ENCODE results near the gene SOCS3.

SOCS3 gene, protein sequence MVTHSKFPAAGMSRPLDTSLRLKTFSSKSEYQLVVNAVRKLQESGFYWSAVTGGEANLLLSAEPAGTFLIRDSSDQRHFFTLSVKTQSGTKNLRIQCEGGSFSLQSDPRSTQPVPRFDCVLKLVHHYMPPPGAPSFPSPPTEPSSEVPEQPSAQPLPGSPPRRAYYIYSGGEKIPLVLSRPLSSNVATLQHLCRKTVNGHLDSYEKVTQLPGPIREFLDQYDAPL

DNA sequence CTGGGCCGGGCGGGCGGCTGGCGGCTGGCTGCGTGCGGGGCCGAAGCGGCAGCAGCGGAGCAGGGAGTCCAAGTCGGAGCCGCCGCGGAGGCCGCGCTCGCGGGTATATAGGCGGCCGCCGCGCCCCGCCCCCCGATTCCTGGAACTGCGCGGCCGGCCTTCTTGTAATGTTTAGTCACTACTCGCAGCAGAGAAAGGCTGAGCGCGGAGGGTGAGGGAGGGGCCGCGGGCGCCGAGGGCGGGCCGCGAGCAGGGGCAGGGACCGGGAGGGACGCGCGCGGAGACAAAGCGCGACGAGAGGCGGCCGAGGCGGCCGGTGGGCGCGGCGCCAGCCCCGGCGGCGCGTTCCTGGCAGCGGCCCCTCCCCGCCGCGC is at the start of gene SOCS3:
SOCS3 (minus strand) TSS at position 81 of the 374 bp plus-strand sequence. CDS start 982 bp downstream, outside the sequence.
- peak; percentile 98 for DNase-seq

DNA sequence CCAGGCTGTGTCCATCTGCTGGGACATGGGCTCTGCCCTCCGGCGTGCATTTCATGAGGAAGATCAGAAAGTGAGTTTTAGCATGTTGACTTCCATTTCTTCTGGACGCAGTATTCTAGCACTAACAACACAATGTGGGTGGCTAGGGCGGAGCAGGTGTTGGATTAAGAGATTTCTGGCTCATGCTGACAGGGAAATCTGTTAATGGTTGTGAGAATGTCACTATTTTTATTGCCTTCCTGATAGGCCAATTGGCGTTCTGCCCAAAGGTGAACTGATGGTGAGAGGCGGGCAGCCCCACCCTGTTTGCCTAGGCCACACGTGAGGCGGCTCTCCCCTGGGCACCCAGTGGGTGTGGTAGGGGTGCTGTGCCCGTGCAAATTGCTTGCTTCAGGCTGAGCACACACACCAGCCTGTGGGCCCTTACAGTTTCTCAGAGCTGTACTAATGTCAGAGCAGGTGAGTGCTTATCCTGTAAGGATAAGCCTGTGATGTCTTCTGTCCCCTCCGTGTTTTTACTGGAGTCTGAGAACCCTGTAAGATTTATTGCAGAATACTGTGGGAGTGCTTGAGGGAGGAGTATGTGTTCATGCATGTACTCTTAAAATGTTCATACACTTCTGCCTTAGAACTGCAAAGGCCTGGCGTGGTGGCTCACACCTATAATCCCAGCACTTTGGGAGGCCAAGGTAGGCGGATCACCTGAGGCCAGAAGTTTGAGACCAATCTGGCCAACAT is 49.5 kb upstream of the SOCS3 start:
- DNase-seq = no peak

DNA sequence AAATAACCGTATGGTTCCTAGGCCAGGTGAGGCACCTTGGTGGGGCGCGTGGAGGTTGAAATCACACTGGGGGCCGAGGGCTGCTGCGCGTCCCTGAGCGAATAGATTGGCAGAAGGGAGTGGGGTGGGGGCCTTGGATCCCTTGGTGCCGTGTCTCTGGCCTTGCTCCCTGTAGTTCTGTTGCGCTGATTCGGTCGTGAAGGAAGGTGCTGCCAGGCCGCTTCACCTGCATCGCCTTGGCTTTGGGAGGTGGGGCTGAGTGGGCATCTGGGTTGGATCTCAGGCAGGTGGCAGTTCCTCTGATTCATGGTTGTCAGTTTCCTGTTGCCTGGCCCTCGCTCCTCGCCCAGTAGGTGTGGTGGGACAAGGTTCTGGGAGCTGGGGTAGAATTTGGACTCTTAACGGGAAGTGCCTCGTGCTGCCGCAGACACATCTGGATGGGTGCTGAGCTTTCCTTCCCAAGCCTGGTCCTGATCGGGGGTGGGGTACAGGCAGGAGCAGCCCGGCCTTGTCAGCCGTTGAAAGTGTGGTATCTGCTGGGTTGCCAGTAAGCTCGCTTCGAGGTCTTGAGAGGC is 48.7 kb upstream of the SOCS3 start:
- no peak for DNase-seq

DNA sequence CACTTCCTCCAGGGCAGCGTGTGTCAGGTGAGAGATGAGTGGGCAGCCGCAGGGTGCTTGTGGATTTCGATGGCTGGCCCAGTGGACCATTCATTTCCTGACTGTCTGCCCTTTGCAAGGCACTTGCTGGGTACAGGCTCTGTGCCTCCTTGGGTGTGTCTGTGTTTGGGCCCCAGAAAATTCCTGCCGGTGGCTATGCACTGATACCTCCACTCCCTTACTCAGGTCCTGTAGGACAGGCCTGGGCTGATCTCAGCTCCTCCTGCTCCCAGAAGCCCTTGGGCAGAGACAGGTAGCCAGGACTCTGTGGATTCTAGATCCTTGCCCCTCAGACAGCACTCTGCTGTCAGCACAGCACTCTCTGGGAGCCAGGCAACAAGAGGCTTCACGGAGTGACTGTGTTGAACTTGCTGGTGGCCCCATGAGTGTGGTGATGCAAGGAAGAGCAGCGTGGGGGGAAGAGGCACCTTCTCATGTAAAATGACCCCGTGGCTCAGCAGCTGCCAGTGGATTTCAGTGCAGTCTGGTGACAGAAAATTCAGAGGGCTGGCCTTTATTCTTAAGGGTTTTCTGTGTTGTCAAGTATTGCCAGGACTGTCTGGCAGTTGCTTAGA is 47.6 kb upstream of the SOCS3 start:
- DNase-seq = no peak

DNA sequence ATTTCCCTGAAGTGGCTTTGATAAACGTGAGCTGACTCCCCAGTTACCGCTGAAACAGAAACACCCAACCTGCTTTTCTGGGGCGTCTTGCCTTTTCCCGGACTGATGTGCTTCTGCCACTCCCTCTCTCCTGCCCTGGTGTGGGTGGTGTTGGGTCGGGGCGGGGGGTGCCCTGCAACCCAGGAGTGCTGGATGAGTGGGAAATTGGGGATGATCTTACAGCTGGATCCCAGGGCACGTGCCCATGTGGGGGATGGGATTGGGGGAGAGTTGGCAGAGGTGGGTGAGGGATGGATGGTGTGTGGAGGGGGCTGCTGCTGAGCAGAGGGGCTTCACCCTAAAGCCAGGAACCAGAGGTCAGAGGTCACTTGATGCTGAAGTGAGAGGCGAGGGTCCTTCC is 47.0 kb upstream of the SOCS3 start:
- DNase-seq = no peak

GRCh38 chr17:78406396-78406795 is 46.5 kb upstream of the SOCS3 start:
- no peak for DNase-seq

GRCh38 chr17:78403822-78404221 is 43.9 kb upstream of the SOCS3 start:
- DNase-seq = no peak

DNA sequence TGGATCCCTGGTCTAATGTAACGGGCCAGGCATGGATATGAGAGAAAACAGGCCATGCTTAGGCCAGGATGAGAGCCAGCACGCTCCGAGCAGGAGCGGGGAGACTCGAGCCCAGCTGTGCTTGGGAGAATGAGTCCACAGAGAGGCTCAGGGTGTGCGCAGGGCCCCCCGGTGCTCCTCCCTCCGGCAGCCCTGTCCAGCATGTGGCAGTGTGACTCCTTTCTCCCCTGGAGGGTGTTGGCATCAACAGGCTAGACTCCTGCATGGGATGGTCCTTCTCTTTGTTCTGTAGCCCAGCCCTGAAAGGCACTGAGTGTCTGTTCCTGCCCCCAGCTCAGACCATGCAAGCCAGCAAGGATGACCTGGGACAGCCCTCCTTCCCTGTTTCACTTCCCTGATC is 42.0 kb upstream of the SOCS3 start:
- DNase-seq = no peak

DNA sequence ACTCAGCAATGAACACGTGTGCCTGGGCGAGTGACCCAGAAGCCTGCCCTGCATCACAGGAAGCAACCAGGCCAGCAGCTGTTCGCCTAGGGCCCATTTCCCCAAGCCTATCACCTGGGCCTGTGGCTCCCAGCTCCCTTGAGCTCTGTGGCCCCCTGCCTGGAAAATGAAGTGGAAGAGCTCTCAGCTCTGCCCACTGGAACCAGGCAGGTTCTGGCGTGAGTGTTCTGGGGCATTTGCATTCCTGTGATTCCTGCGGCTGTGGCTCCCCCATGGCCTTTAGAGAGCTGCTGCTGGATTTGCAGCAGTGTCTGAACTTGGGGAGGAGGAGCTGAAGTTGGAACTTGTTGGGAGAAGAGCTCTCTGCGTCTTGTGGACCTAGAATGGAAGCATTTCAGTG is 41.4 kb upstream of the SOCS3 start:
- no peak for DNase-seq

- no peak for DNase-seq
Observed at GRCh38 chr17:78400581-78401240, 40.8 kb upstream of the SOCS3 start.

DNA sequence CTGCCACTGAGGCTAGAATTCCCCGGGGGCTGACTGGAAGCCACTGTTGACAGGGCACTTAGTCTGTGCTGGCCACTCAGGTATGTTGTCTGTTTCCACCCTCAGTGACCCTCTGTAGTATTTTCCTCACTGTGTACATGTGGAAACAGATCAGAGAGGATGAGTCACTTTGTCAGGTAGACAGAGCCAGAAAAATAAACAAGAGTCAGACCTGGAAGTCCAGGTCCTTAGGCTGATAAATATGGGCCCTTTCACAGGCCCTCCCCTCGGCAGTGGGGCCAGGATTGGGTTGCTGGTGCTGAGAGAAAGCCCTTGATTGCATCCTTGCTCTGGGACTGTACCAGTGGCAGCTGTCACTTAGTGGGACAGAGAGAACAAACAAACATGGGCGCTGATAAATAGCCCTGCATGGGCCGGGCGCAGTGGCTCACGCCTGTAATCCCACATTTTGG is 39.8 kb upstream of the SOCS3 start:
- DNase-seq = no peak

- DNase-seq = no peak
Observed at GRCh38 chr17:78399028-78399692, 39.3 kb upstream of the SOCS3 start.

- no peak for DNase-seq
Observed at GRCh38 chr17:78398390-78398789, 38.5 kb upstream of the SOCS3 start.

GRCh38 chr17:78397681-78398101 is 37.8 kb upstream of the SOCS3 start:
- DNase-seq = no peak

GRCh38 chr17:78396441-78397337 is 36.8 kb upstream of the SOCS3 start:
- DNase-seq = no peak

DNA sequence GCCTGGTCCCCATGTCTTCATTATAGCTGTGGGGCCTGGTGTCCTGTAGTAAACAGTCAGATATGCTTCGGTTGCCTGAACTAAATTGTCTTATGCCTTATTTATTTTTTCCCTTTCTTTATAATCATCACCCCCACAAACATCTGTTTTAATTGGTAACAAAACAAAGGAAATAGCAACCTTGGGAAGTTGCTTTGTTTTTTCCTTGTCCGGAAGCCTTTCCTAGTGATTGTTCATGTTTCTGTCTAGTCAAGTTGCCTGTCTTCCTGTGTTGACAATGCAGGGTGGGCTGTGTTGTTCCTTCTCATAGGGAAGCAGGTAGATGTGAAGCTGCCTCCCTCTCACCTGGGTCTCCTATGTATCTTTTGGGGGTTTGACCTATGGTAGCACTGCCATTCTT is 35.3 kb upstream of the SOCS3 start:
- DNase-seq = no peak

GRCh38 chr17:78394209-78394608 is 34.3 kb upstream of the SOCS3 start:
- DNase-seq = no peak

GRCh38 chr17:78393575-78393974 is 33.7 kb upstream of the SOCS3 start:
- DNase-seq = no peak

- no peak for DNase-seq
Observed at GRCh38 chr17:78392295-78392694, 32.4 kb upstream of the SOCS3 start.

- DNase-seq = no peak
Observed at GRCh38 chr17:78391843-78392242, 32.0 kb upstream of the SOCS3 start.

DNA sequence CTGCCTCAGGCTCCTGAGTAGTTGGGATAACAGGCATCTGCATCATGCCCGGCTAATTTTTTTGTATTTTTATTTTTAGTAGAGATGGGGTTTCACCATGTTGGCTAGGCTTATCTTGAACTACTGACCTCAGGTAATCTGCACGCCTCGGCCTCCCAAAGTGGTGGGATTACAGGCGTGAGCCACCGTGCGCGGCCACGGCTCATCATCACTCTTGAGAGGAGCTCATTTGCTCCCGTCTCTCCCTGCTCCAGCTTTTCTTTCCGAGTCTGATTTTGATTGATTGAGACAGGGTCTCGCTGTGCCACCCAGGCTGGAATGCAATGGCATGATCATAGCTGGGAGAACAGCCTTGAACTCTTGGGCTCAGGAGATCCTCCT is 31.2 kb upstream of the SOCS3 start:
- DNase-seq = no peak
